Measurements from ENCODE around the gene DCDC2C.
"Not testable (repeated sequence)": the region's sequence is repeated elsewhere in the genome, so short reads cannot be mapped to it uniquely, and the experiment has no call there.

The DCDC2C gene

GRCh38 chr2:3771576-3771975 is 68.2 kb downstream of the DCDC2C start:
- no peak for DNase-seq (ENCODE audit: low read depth in 2 of 2)

GRCh38 chr2:3774336-3774735 is 71.0 kb downstream of the DCDC2C start:
- no peak for DNase-seq (ENCODE audit: low read depth in 2 of 2)

- no peak for DNase-seq (ENCODE audit: low read depth in 2 of 2)
Measured at GRCh38 chr2:3776311-3776710, 72.9 kb downstream of the DCDC2C start.

GRCh38 chr2:3777966-3778365 is 74.6 kb downstream of the DCDC2C start:
- no peak for DNase-seq (ENCODE audit: low read depth in 2 of 2)

- no peak for DNase-seq (ENCODE audit: low read depth in 2 of 2)
Measured at GRCh38 chr2:3778851-3779495, 75.6 kb downstream of the DCDC2C start.

- DNase-seq (ENCODE audit: low read depth in 2 of 2) = no peak
Measured at GRCh38 chr2:3779496-3780049, 76.2 kb downstream of the DCDC2C start.

- DNase-seq (ENCODE audit: low read depth in 2 of 2) = peak in 1 of 2 donors; percentile 6
Measured at GRCh38 chr2:3780477-3781402, 77.4 kb downstream of the DCDC2C start.

GRCh38 chr2:3784731-3785130 is 81.4 kb downstream of the DCDC2C start:
- DNase-seq (ENCODE audit: low read depth in 2 of 2) = no peak

GRCh38 chr2:3785220-3785889 is 82.0 kb downstream of the DCDC2C start:
- no peak for DNase-seq (ENCODE audit: low read depth in 2 of 2)

- DNase-seq (ENCODE audit: low read depth in 2 of 2) = no peak
Measured at GRCh38 chr2:3785890-3786273, 82.5 kb downstream of the DCDC2C start.

- DNase-seq (ENCODE audit: low read depth in 2 of 2) = no peak
Measured at GRCh38 chr2:3787768-3788167, 84.4 kb downstream of the DCDC2C start.

- no peak for DNase-seq (ENCODE audit: low read depth in 2 of 2)
Measured at GRCh38 chr2:3789256-3789655, 85.9 kb downstream of the DCDC2C start.

- no peak for DNase-seq (ENCODE audit: low read depth in 2 of 2)
Measured at GRCh38 chr2:3793249-3793648, 89.9 kb downstream of the DCDC2C start.

- no peak for DNase-seq (ENCODE audit: low read depth in 2 of 2)
Measured at GRCh38 chr2:3801506-3801905, 98.1 kb downstream of the DCDC2C start.

GRCh38 chr2:3805201-3805939 is 102.0 kb downstream of the DCDC2C start:
- no peak for DNase-seq (ENCODE audit: low read depth in 2 of 2)

GRCh38 chr2:3806168-3806567 is 102.8 kb downstream of the DCDC2C start:
- DNase-seq (ENCODE audit: low read depth in 2 of 2) = no peak

- no peak for DNase-seq (ENCODE audit: low read depth in 2 of 2)
Measured at GRCh38 chr2:3806730-3807129, 103.4 kb downstream of the DCDC2C start.

- DNase-seq (ENCODE audit: low read depth in 2 of 2) = no peak
Measured at GRCh38 chr2:3807853-3808252, 104.5 kb downstream of the DCDC2C start.

- DNase-seq (ENCODE audit: low read depth in 2 of 2) = no peak
Measured at GRCh38 chr2:3814706-3815245, 111.4 kb downstream of the DCDC2C start.

- not testable (repeated sequence) for DNase-seq (ENCODE audit: low read depth in 2 of 2)
Measured at GRCh38 chr2:3817144-3817543, 113.8 kb downstream of the DCDC2C start.

GRCh38 chr2:3823748-3824147 is 120.4 kb downstream of the DCDC2C start:
- DNase-seq (ENCODE audit: low read depth in 2 of 2) = no peak
